K562 (cell line): ENCODE data around the gene DPH1. TPM values are rescaled to one million over a fixed set of nuclear protein-coding genes. Genes with fewer than 3 reads are reported as not detected.

Experiments used
- ATAC-seq: fragments of 200-7000 bp; cut with Tn5 transposase; 3 replicates; pipeline ENCODE4 v1.9.1; 2020; ENCODE audit warnings: moderate library complexity
- BruUV-seq: library from RNA; stranded (reverse); fragments of 400-500 nt; replicated peaks from 2 replicates; lab custom pipeline; 2021; lab: Mats Ljungman, UMichigan
- CTCF ChIA-PET: fragments of 300-600 bp; formaldehyde crosslinking; extraction: SDS; loops from one replicate; lab custom pipeline; 2021; ENCODE audit warnings: low intra/inter-chr PET ratio; lab: Yijun Ruan, JAX
- POLR2A ChIA-PET: fragments of 300-600, 350-650 bp; sonication (Branson Sonifier 250); formaldehyde crosslinking; extraction: SDS; loops from one replicate; lab custom pipeline; 2021; ENCODE audit warnings: antibody characterized with exemption, inconsistent platforms; lab: Yijun Ruan, JAX
- DNase-seq, 4 experiments: peaks; one replicate each; pipeline versions ENCODE4 v3.0.0 to v3.0.0-alpha.2; 2011 to 2018; ENCODE audit warnings: low spot score in 3 of 4, mixed read lengths in 3 of 4; ENCODE audit errors: extremely low read depth in 1 of 4
- FAIRE-seq: peaks from 2 replicates; lab custom pipeline; 2011; peaks lifted over from hg19 to GRCh38; lab: Jason Lieb, UNC
- H2AFZ ChIP-seq: 2 replicates; pipeline ENCODE4 v1.6.0; 2011; ENCODE audit warnings: low read depth, low read length, control low read depth, inconsistent platforms
- H3K27ac ChIP-seq: fragments of 200-600 bp; 3 replicates; pipeline ENCODE4 v1.8.0; 2011; ENCODE audit warnings: low read depth, mild to moderate bottlenecking, control low read depth, inconsistent platforms, low read length, moderate library complexity, mixed read lengths; ENCODE audit errors: extremely low read depth
- H3K27me3 ChIP-seq, 2 experiments: fragments of 300-600 bp in 1 of 2; 2 replicates in 1 of 2; 3 replicates in 1 of 2; pipeline versions ENCODE4 v1.6.0 to v1.8.0; 2011; ENCODE audit warnings: inconsistent platforms in 2 of 2, low read length in 2 of 2, mild to moderate bottlenecking in 1 of 2, mixed read lengths in 1 of 2, moderate library complexity in 1 of 2; ENCODE audit not compliant: control insufficient read depth in 2 of 2, insufficient read depth in 2 of 2
- H3K36me3 ChIP-seq: fragments of 300-600 bp; 3 replicates; pipeline ENCODE4 v1.8.0; 2011; ENCODE audit warnings: mild to moderate bottlenecking, low read length, inconsistent platforms; ENCODE audit not compliant: control insufficient read depth, insufficient read depth
- H3K4me1 ChIP-seq, 2 experiments: fragments of 200-600 bp in 1 of 2; replicated peaks in 1 of 2; 2 replicates in 1 of 2; 3 replicates in 1 of 2; pipeline versions ENCODE4 v1.5.1 to v1.8.0; 2011; ENCODE audit warnings: inconsistent platforms in 2 of 2, low read length in 2 of 2, mild to moderate bottlenecking in 1 of 2, mixed read lengths in 1 of 2, moderate library complexity in 1 of 2; ENCODE audit not compliant: control insufficient read depth in 2 of 2, insufficient read depth in 2 of 2
- H3K4me2 ChIP-seq: 2 replicates; pipeline ENCODE4 v1.6.1; 2011; ENCODE audit warnings: low read length, control low read depth, inconsistent platforms, mixed read lengths; ENCODE audit not compliant: insufficient read depth
- H3K4me3 ChIP-seq: fragments of 200-600 bp; sonication (generic), shearing (Covaris generic); 2 replicates; pipeline ENCODE4 v1.5.1; 2016; ENCODE audit warnings: control low read depth, inconsistent platforms
- H3K79me2 ChIP-seq: fragments of 200-600 bp; 3 replicates; pipeline ENCODE4 v1.8.0; 2011; ENCODE audit warnings: low read length, inconsistent platforms; ENCODE audit not compliant: control insufficient read depth, insufficient read depth
- H3K9ac ChIP-seq, 2 experiments: 2 replicates each; pipeline versions ENCODE4 v1.6.0 to v1.6.1; 2011; ENCODE audit warnings: low read depth in 2 of 2, low read length in 2 of 2, control low read depth in 1 of 2, inconsistent platforms in 1 of 2, mild to moderate bottlenecking in 1 of 2, mixed read lengths in 1 of 2; ENCODE audit not compliant: insufficient read depth in 1 of 2
- H3K9me1 ChIP-seq: one replicate; pipeline ENCODE4 v1.6.0; 2011; ENCODE audit warnings: inconsistent platforms, mild to moderate bottlenecking, low read length, moderate library complexity; ENCODE audit not compliant: control insufficient read depth, insufficient read depth
- H3K9me3 ChIP-seq: replicated peaks from 2 replicates; pipeline ENCODE4 v1.5.1; 2011; ENCODE audit warnings: low read depth, low read length, inconsistent platforms; ENCODE audit not compliant: control insufficient read depth, insufficient read depth
- H4K20me1 ChIP-seq: replicated peaks from 2 replicates; pipeline ENCODE4 v1.6.1; 2011; ENCODE audit warnings: low read length, inconsistent platforms, mixed read lengths; ENCODE audit not compliant: control insufficient read depth, insufficient read depth
- E2F3 ChIP-seq: fragments of 250-450 bp; sonication (Bioruptor Pico); IDR thresholded peaks from 2 replicates; pipeline ENCODE4 v1.4.0; 2020; ENCODE audit warnings: mild to moderate bottlenecking
- LARP7 ChIP-seq: fragments of 450-650 bp; IDR thresholded peaks from 2 replicates; pipeline ENCODE4 v1.6.1; 2016
- MCM2 ChIP-seq: fragments of 450-650 bp; IDR thresholded peaks from 2 replicates; pipeline ENCODE4 v1.6.1; 2017; ENCODE audit warnings: low read depth, mild to moderate bottlenecking
- NFE2 ChIP-seq: IDR thresholded peaks from 2 replicates; pipeline ENCODE4 v1.6.1; 2014; ENCODE audit warnings: antibody characterized with exemption, low read depth
- POLR2G ChIP-seq: fragments of 200-400 bp; formaldehyde crosslinking; IDR thresholded peaks from 2 replicates; pipeline ENCODE4 v1.6.1; 2017; ENCODE audit warnings: low read depth, mild to moderate bottlenecking, antibody characterized with exemption, low read length, moderate library complexity
- TRIM25 ChIP-seq: fragments of 450-650 bp; IDR thresholded peaks from 2 replicates; pipeline ENCODE4 v1.7.0; 2016; ENCODE audit warnings: borderline replicate concordance
- ZBTB33 ChIP-seq: sonication (generic); formaldehyde crosslinking; IDR thresholded peaks from 2 replicates; pipeline ENCODE4 v1.8.1; 2023; ENCODE audit warnings: mild to moderate bottlenecking, missing genetic modification reagents
- WGBS: fragments of 100-300 bp; shearing (Covaris generic); methylation state at CpG from one replicate; pipeline ENCODE4 v1.1.6; 2016; ENCODE audit warnings: low coverage, mixed read lengths; ENCODE audit not compliant: insufficient coverage; ENCODE audit errors: missing lambda C conversion rate; 5-methylcytosine and 5-hydroxymethylcytosine counted together
- in situ Hi-C: fragments of 300-500 bp; cut with MboI; formaldehyde crosslinking; loops from 4 replicates; pipeline ENCODE4 v1.15.0; 2018; ENCODE audit warnings: inconsistent platforms, mixed read lengths
- intact Hi-C: fragments of 100-400 bp; cut with micrococcal nuclease; formaldehyde crosslinking; loops from 2 replicates; pipeline ENCODE4 v1.14.2; 2022
- polyA plus RNA-seq, 8 experiments: library from polyadenylated mRNA; depleted of rRNA in 4 of 8; stranded (reverse) in 5 of 8; unstranded in 3 of 8; fragments of >200 nt; fragmentation: Nextera tagmentation in 2 of 8; fragmentation: Illumina TruSeq in 1 of 8; extraction: Ambion mirVana in 2 of 8; extraction: Trizol in 1 of 8; gene quantifications; 2 replicates each; pipeline versions ENCODE4 v1.2.1 to v1.2.3, GENCODE V29; 2011 to 2014; ENCODE audit warnings: inconsistent platforms in 1 of 8, missing spikeins in 1 of 8
- total RNA-seq, 7 experiments: library from RNA; depleted of rRNA in 6 of 7; stranded (reverse); fragments of >200 nt in 6 of 7; fragmentation: Illumina TruSeq in 2 of 7; extraction: Trizol in 2 of 7; gene quantifications; 2 replicates each; pipeline versions ENCODE4 v1.2.1 to v1.2.3, GENCODE V29; 2011 to 2021; ENCODE audit warnings: low replicate concordance in 1 of 7

DPH1 gene
- total and polyA plus RNA-seq, 9 of the 15 experiments (the other 6 are each of a cell fraction or from before 2014, with no cell fraction given), result 0.42 to 40.6 (median 20.2) TPM

- Histone ChIP-seq H3K9ac (no peak overlapping the region), H3K79me2 (no peaks in the 10 kb centered on the region), H3K27me3 (no peaks in the 10 kb centered on the region), H3K4me1 (peaks cover 0 to 47% of the 10 kb centered on the region in 2 experiments; a peak in 2 of 5 replicates), H3K9me1 (no peaks in the 10 kb centered on the region), H4K20me1 (no peaks in the 10 kb centered on the region), H2AFZ (no peak overlapping the region), H3K36me3 (no peaks in the 10 kb centered on the region), H3K4me3 (no peak overlapping the region), H3K4me2 (no peak overlapping the region), H3K9me3 (no peaks in the 10 kb centered on the region), H3K27ac (no peak overlapping the region)
- FAIRE-seq (no peak), DNase-seq (no peak), ATAC-seq (no peak)
- TF ChIP-seq LARP7, result no peak
- no peak for TF ChIP-seq E2F3 (CRISPR knock-in tag)
- no peak for TF ChIP-seq TRIM25
- TF ChIP-seq ZBTB33 (CRISPR knock-in tag), result 0 out of 2 replicates have a peak, but pooled peaks have one; percentile 46
- TF ChIP-seq NFE2, result no peak
- 0 out of 2 replicates have a peak, but pooled peaks have one; percentile 33 for TF ChIP-seq POLR2G
- TF ChIP-seq MCM2, result no peak
- WGBS, result 93% methylated on average over 22 of the region's 85 CpGs
- intact Hi-C loops (loop anchor here (10.0 kb wide), 1 partner anchor 118 kb away; no protein-coding TSS in a partner anchor), in situ Hi-C loops (no loop called here)
- ChIA-PET CTCF (no interaction called here), POLR2A (interaction anchor here (0.5 kb wide), 1 partner anchor 167 kb away, joined by 3 read pairs; no protein-coding TSS in a partner anchor)
- no TSS peak for BruUV-seq
These were observed 26.5 kb downstream of the DPH1 start for GRCh38 chr17:2056206-2057174.
